Measurements from ENCODE around the gene GDF15. TPM values are rescaled to one million over a fixed set of nuclear protein-coding genes. Genes with fewer than 3 reads are reported as not detected.
"Not testable (repeated sequence)": the region's sequence is repeated elsewhere in the genome, so short reads cannot be mapped to it uniquely, and the experiment has no call there.

The GDF15 gene
- total RNA-seq, 2 donors from 2014 or later = 0.29 to 0.85 TPM

DNA sequence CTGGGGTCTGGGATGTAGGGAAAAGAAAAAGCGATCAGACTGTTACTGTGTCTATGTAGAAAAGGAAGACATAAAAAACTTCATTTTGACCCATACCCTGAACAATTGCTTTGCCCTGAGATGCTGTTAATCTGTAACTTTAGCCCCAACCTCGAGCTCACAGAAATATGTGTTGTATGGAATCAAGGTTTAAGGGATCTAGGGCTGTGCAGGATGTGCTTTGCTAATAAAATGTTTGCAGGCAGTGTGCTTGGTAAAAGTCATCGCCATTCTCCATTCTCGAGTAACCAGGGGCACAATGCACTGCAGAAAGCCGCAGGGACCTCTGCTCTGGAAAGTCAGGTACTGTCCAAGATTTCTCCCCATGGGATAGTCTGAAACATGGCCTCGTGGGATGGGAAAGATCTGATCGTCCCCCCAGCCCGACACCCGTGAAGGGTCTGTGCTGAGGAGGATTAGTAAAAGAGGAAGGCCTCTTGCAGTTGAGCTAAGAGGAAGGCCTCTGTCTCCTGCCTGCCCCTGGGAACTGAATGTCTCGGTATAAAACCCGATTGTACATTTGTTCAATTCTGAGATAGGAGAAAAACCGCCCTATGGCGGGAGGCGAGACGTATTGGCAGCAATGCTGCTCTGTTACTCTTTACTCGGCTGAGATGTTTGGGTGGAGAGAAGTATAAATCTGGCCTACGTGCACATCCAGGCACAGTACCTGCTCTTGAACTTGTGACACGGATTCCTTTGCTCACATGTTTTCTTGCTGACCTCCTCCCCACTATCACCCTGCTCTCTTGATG is 16.7 kb downstream of the GDF15 start:
- Mint-ChIP-seq H3K27me3 (peaks cover 14% of the 10 kb centered on the region), H3K4me3 (peak overlapping the region; percentile 7)
- DNase-seq; H3K9me3 ChIP-seq (ENCODE audit: control insufficient read depth, low read length, poor library complexity, severe bottlenecking); H3K36me3 Mint-ChIP-seq (ENCODE audit: low read depth); H3K4me1 Mint-ChIP-seq; ATAC-seq; H3K27ac Mint-ChIP-seq: not testable (repeated sequence)

DNA sequence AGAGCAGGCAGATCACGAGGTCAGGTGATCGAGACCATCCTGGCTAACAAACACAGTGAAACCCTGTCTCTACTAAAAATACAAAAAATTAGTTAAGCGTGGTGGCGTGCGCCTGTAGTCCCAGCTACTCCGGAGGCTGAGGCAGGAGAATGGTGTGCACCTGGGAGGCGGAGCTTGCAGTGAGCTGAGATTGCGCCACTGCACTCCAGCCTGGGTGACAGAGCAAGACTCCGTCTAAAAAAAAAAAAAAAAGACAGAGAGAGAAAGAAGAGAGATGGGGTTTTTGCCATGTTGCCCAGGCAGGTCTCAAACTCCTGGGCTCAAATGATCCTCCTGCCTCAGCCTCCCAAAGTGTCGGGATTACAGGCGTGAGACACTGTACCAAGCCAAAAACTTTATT is 19.8 kb downstream of the GDF15 start:
- not testable (repeated sequence) for H3K27ac Mint-ChIP-seq, H3K27me3 Mint-ChIP-seq

DNA sequence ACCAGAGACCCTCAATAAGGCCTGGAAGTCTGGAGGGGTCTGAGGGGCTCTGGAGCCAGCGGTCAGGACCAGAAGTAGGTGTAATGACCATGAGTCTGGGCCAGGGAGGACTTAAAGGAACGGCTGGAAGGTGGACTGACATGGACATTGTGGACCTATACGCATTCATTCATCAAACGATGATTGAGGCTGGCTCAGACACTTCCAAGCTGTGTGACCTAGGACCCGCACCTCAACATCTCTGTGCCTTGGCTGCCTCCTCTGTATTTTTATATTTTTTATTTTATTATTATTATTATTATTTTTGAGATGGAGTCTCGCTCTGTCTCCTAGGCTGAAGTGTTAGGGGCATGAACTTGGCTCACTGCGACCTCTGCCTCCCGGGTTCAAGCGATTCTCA is 20.8 kb downstream of the GDF15 start:
- H3K27ac Mint-ChIP-seq = no peak overlapping the region
- H3K4me1 Mint-ChIP-seq = peaks cover 6% of the 10 kb centered on the region
- ATAC-seq (no peak), DNase-seq (no peak)
- H3K4me3 Mint-ChIP-seq = no peak overlapping the region
- peaks cover 2% of the 10 kb centered on the region for H3K27me3 Mint-ChIP-seq
- H3K36me3 Mint-ChIP-seq (ENCODE audit: low read depth) = no peaks in the 10 kb centered on the region
- no peaks in the 10 kb centered on the region for H3K9me3 ChIP-seq (ENCODE audit: control insufficient read depth, low read length, poor library complexity, severe bottlenecking)

More for the DNA sequence above, 19.8 kb downstream of the GDF15 start:
- not testable (repeated sequence) for H3K4me3 Mint-ChIP-seq; H3K4me1 Mint-ChIP-seq; ATAC-seq; H3K36me3 Mint-ChIP-seq (ENCODE audit: low read depth); H3K9me3 ChIP-seq (ENCODE audit: control insufficient read depth, low read length, poor library complexity, severe bottlenecking); DNase-seq

DNA sequence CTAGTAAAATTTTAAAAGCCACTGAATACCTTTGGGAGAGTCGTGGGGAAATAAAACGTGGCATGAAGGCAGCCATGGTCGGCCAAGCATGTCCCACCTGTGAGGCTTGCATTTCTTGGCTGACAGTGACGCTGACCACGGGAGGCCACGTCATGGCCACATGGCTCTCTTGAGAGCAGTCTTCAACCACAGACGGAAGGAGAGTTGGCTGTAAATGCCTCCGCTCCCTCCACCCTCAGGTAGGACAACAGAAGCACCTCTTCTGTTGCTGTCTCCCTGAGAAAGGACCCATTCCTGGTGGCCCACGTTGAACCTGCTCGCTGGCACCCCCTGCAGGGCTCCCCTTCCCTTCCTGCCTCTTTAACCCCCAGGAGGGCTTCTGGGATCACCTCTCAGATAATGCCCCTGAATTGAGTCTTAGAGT is 22.1 kb downstream of the GDF15 start:
- H3K4me1 Mint-ChIP-seq = peaks cover 4% of the 10 kb centered on the region
- no peak overlapping the region for H3K4me3 Mint-ChIP-seq
- no peak for DNase-seq
- ATAC-seq = peak; percentile 50
- no peaks in the 10 kb centered on the region for H3K27me3 Mint-ChIP-seq
- H3K27ac Mint-ChIP-seq = no peak overlapping the region
- no peaks in the 10 kb centered on the region for H3K9me3 ChIP-seq (ENCODE audit: control insufficient read depth, low read length, poor library complexity, severe bottlenecking)
- no peaks in the 10 kb centered on the region for H3K36me3 Mint-ChIP-seq (ENCODE audit: low read depth)

DNA sequence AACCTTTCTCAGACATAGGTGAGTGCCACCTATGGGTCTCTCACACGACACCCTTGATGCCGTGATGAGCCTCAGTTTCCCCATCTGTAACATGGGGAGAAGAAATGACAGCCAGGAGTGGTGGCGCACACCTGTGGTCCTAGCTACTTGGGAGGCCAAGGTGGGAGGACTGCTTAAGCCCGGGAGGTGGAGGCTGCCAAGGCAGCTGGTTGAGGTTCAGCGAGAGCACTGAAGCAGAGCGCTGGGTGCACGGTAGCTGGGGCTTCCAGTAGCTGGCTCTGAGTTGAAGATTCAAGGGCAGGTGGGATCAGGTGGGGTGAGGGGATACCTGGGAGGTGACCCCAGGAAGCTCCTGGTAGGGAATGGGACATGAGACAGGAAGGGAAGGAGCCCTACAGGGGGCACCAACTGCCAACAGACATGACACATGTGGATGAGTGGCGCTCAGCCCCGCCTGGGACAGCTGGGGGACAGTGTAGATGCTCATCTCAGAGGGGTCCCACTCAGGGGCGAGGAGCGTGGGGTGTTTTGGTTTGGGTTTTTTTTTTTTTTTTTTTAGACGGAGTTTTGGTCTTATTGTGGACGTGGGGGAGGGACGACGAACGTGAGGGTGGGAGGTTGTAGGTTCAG is 26.8 kb downstream of the GDF15 start:
- ATAC-seq (no peak), DNase-seq (no peak)
- Mint-ChIP-seq H3K27me3 (no peaks in the 10 kb centered on the region), H3K27ac (no peak overlapping the region), H3K36me3 (ENCODE audit: low read depth) (no peaks in the 10 kb centered on the region), H3K4me3 (no peak overlapping the region), H3K4me1 (peaks cover 31% of the 10 kb centered on the region)
- H3K9me3 ChIP-seq (ENCODE audit: control insufficient read depth, low read length, poor library complexity, severe bottlenecking) = no peaks in the 10 kb centered on the region

DNA sequence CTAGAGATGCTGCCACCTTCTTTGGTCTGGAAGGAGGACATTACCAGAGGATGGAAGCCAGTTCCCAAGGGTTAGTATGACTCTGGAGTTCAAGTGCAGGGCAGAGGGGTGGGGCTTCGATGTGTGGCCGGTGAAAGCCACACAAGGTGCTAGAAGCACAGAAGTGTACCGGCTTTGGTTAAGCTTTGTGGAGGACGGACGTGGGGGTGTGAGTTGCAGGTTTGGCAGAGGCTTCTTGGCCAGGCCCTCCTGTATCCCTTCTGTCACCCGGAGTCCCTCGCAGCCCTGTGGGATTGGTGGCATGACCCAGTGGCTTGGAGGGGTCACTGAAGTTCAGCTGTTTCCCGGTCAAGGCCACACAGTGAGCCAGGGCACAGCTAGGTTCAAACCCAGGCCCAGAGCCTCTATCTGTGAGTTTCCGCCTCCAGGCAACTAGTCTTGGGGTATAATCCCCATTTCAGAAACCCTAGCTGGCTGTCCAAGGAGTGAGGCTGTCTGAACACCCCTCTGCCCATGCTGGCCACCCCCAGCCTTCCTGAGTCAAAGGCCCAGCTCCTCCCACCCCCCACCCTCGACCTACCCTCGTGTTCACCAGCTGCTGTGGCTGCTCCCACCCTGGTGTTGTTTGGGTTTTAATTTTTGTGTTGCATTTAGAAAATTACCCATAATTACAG is 28.7 kb downstream of the GDF15 start:
- no peak for ATAC-seq
- no peaks in the 10 kb centered on the region for H3K9me3 ChIP-seq (ENCODE audit: control insufficient read depth, low read length, poor library complexity, severe bottlenecking)
- no peak for DNase-seq
- peaks cover 45% of the 10 kb centered on the region for H3K4me1 Mint-ChIP-seq
- peak overlapping the region; percentile 49 for H3K27ac Mint-ChIP-seq
- peak overlapping the region; percentile 70 for H3K4me3 Mint-ChIP-seq
- no peaks in the 10 kb centered on the region for H3K36me3 Mint-ChIP-seq (ENCODE audit: low read depth)
- H3K27me3 Mint-ChIP-seq = no peaks in the 10 kb centered on the region

DNA sequence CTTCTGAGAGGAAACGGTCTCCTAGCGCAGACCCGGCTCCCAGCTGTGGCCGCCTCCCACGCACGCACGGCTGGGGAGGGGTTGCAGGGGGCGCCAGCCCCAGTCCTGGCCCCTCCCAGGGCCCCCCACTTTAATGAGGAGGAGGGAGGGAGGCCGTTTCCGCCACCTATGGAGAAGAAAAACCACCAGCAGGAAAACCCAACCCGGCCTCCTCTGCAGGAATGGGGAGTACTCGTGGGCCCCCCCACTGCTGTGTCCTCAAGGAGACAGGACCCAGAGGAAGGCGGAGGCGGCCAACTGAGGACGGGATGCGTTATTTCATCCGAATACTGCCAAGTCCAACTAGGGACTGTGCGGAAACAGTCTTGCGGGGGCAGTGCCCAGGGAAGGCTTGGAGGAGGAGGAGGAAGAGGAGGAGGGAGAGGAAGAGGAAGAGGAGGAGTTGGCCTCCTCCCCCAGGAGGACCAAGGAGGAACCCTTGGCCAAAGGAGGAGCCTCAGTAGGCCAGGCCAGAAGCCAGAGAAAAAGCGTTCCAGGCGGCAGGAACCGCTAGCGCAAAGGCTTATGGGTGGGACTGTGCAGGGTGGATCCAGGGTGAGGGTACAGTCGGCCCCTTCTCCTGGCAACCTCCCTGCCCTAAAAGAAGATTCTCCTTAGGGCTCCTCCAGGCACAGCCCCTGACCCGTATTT is 29.4 kb downstream of the GDF15 start:
- DNase-seq = no peak
- peak overlapping the region; percentile 70 for H3K4me3 Mint-ChIP-seq
- H3K27ac Mint-ChIP-seq = peak overlapping the region; percentile 49
- H3K27me3 Mint-ChIP-seq = no peaks in the 10 kb centered on the region
- H3K36me3 Mint-ChIP-seq (ENCODE audit: low read depth) = no peaks in the 10 kb centered on the region
- peaks cover 46% of the 10 kb centered on the region for H3K4me1 Mint-ChIP-seq
- no peak for ATAC-seq
- no peaks in the 10 kb centered on the region for H3K9me3 ChIP-seq (ENCODE audit: control insufficient read depth, low read length, poor library complexity, severe bottlenecking)

DNA sequence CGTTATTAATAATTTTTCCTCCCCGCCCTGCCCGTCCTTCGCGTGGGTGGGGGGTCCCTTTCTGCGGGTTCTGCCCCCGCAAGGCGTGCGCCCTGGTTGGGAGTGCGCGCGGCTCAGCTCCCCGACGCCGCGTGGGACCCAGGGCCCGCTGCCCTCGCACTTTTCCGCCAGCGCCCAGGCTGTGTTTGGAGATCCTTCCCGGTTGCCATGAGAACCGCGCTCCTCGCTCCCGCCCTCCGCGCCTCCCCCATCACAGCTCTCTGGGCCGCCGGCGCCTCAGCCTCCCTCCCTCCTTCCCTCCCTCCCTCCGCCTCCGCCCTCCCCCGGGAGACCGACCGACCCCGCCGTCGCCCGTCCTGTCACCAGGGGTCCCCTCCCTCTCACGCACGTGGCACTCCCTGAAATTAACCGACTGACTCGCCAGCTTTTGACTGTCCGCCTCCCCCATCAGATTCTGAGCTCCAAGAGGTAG is 30.9 kb downstream of the GDF15 start:
- DNase-seq (peak; percentile 56 to 64 (median 61)), ATAC-seq (peak; percentile 35)
- Mint-ChIP-seq H3K27me3 (no peaks in the 10 kb centered on the region), H3K36me3 (ENCODE audit: low read depth) (no peaks in the 10 kb centered on the region), H3K27ac (peak overlapping the region; percentile 83), H3K4me3 (peak overlapping the region; percentile 88), H3K4me1 (peaks cover 54% of the 10 kb centered on the region)
- no peaks in the 10 kb centered on the region for H3K9me3 ChIP-seq (ENCODE audit: control insufficient read depth, low read length, poor library complexity, severe bottlenecking)

DNA sequence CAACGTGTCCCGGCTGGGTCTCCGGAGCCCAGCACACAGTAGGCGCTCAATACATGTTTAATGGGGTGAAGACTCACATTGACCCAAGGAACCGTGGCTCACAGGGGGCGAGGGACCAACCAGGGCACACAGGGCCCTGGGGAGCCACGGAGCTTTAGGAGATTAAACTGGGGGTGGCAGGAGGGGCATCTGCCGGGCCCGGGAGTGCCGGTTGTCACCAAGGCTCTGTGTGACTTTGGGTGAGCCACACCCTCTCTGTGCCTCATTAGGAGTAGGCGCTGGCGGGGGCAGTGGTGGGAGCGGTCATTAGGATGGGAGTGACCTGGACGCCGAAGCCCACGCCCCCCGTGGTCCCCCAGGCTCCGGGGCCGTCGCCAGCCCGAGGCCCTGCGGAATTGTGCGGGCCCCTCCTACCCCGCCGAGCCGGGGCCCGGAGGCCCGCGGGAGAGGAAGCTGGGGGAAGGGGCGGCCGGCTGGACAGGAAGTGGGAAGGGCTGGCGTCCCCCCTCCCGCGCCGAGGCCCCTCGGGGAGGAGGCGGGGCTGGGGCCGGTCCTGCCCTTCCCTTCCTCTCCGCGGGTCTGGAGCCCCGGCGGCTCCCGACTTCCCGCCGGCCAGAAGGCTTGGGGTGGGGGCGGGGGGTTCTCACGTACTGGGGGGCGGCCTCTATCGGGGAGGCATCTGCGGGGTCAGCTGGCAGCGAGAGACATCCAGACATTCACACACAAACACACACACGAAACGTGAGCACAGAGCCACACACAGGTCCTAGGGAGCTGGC is 31.5 kb downstream of the GDF15 start:
- Mint-ChIP-seq H3K36me3 (ENCODE audit: low read depth) (no peaks in the 10 kb centered on the region), H3K27ac (peak overlapping the region; percentile 83), H3K27me3 (no peaks in the 10 kb centered on the region), H3K4me3 (peak overlapping the region; percentile 97), H3K4me1 (peaks cover 60% of the 10 kb centered on the region)
- DNase-seq (peak in 1 of 3 donors; percentile 24), ATAC-seq (no peak)
- no peaks in the 10 kb centered on the region for H3K9me3 ChIP-seq (ENCODE audit: control insufficient read depth, low read length, poor library complexity, severe bottlenecking)

DNA sequence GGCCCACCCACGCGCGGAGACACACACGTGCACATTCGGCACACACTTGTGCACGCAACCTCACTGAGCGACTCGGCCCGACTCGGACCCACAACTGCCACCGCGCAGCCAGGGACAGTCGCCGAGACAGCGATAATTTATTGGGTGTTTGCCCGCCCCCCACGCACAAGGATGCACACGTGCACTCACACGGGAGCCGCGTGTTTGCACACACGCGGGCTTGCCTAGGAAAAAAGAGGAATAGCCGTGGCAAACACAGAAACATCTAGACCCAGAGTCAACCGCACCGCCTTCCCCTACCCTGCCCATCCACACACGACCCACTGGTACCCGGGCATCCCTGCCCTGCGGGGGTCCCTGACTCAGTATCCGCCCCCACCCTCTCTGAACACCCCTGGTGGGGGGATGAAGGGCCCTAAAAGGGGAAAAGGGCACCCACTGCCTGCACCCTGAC is 32.1 kb downstream of the GDF15 start:
- ATAC-seq (no peak), DNase-seq (no peak)
- H3K4me3 Mint-ChIP-seq = peak overlapping the region; percentile 97
- H3K36me3 Mint-ChIP-seq (ENCODE audit: low read depth) = no peaks in the 10 kb centered on the region
- no peaks in the 10 kb centered on the region for H3K27me3 Mint-ChIP-seq
- H3K9me3 ChIP-seq (ENCODE audit: control insufficient read depth, low read length, poor library complexity, severe bottlenecking) = no peaks in the 10 kb centered on the region
- H3K4me1 Mint-ChIP-seq = peaks cover 66% of the 10 kb centered on the region
- peak overlapping the region; percentile 83 for H3K27ac Mint-ChIP-seq

DNA sequence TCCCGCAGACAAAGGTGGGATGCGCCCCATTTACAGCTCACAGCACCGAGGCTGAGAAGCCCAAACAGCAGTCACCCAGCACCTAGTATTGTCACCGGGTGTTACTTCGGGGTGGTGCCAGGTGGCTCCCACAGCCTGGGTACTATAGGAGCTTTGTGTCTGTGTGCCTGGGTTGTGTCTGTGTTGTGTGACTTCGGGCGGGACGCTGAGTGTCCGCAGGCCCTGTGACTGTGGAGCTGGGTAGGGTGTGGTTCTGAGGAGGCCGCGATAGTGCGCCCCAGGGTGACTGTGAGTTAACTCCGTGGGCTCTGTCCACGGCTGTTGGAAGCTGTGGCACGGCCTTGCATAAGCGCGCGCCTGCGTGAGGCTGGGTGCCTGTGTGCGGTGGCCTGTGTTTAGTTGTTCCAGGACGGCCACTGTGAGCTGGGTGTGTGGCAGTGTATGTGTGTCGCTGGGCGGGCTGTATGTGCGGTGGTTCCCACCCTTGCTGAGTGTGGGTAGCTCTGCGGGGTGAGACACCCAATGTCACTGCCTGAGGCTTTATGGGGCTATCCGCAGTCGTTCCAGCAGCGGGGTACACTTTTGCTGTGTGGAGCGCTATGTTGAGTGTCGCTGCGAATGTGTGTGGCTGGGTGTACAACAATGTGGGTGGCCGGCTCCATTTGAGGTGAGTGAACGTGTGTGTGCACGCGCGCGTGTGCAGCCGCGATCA is 32.7 kb downstream of the GDF15 start:
- H3K27me3 Mint-ChIP-seq = no peaks in the 10 kb centered on the region
- H3K4me3 Mint-ChIP-seq = peak overlapping the region; percentile 97
- DNase-seq = peak; percentile 31 to 42 (median 34)
- H3K4me1 Mint-ChIP-seq = peaks cover 67% of the 10 kb centered on the region
- peak overlapping the region; percentile 83 for H3K27ac Mint-ChIP-seq
- peak; percentile 43 for ATAC-seq
- H3K36me3 Mint-ChIP-seq (ENCODE audit: low read depth) = no peaks in the 10 kb centered on the region
- H3K9me3 ChIP-seq (ENCODE audit: control insufficient read depth, low read length, poor library complexity, severe bottlenecking) = no peaks in the 10 kb centered on the region

DNA sequence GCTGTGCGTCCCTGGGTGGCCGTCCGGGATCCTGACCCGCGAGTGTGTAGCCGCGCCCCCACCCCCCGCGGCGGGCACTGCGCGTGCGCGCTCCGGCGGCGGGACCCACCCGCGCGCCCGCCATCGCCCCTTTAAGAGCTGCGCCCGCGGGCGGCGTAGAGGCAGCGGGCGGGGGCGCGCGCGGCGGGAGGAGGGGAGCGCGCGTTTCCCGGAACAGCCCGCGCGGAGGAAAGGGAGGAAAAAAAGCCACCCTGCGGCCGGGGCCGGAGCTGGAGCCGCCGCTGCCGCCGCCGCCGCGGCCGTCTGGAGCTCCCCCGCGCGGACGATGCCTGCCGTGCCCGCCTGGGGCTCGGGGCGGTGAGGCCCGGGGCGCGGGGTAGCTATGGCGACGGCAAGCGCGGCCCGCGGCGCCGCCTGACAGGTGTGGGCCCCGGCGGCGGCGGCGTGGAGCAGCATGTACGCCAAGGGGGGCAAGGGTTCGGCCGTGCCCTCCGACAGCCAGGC is 33.3 kb downstream of the GDF15 start, which contains the start of gene SSBP4:
TSS of gene SSBP4 (plus strand) at position 204 of the 504 bp plus-strand sequence. CDS start at position 455, 251 bp downstream.
- DNase-seq (peak; percentile 68 to 69 (median 68)), ATAC-seq (peak; percentile 64)
- Mint-ChIP-seq H3K4me3 (peak within 1 kb of the TSS; percentile 97), H3K36me3 (ENCODE audit: low read depth) (no peaks in the 10 kb centered on the region), H3K27ac (peak within 1 kb of the TSS; percentile 94), H3K27me3 (no peaks in the 10 kb centered on the region), H3K4me1 (peaks cover 68% of the 10 kb centered on the region)
- H3K9me3 ChIP-seq (ENCODE audit: control insufficient read depth, low read length, poor library complexity, severe bottlenecking) = no peaks in the 10 kb centered on the region

All from T-helper 17 cell (primary cell).